ENCODE measurements around the gene CCDC71L. TPM values are rescaled to one million over a fixed set of nuclear protein-coding genes. Genes with fewer than 3 reads are reported as not detected.
A peak's percentile ranks its signal among the peaks of the same experiment; 100 is the strongest.

Gene CCDC71L
- total and polyA plus RNA-seq, 4 donors, result 7.4 to 16.6 (median 12.3) TPM

GRCh38 chr7:106620676-106621075 is 40.3 kb downstream of the CCDC71L start:
- peak in 1 of 2 donors; percentile 1 for TF ChIP-seq GABPA (IDR thresholded peaks at IDR 0.05 in 1 of 2, conservative IDR thresholded peaks at IDR 0.05 in 1 of 2)
- no peak for TF ChIP-seq FOXA1 (IDR thresholded peaks at IDR 0.05)
- Histone ChIP-seq H3K9ac (ENCODE audit: low read depth in 1 of 2, low read length in 2 of 2) (no peak overlapping the region), H3K36me3 (ENCODE audit: control insufficient read depth in 4 of 4, insufficient read depth in 3 of 4, low read depth in 1 of 4, low read length in 3 of 4) (no peaks in the 10 kb centered on the region), H3K9me3 (ENCODE audit: control insufficient read depth in 4 of 4, low read length in 3 of 4) (no peaks in the 10 kb centered on the region), H3K4me1 (ENCODE audit: control insufficient read depth in 4 of 4, insufficient read depth in 4 of 4, low read length in 3 of 4) (peaks cover 0 to 5% (median 3%) of the 10 kb centered on the region in 4 donors), H3K27ac (ENCODE audit: low read depth in 1 of 2, low read length in 2 of 2) (no peak overlapping the region), H3K27me3 (ENCODE audit: control insufficient read depth in 4 of 4, insufficient read depth in 4 of 4, low read length in 3 of 4) (no peaks in the 10 kb centered on the region), H3K4me3 (ENCODE audit: low read depth in 1 of 3, low read length in 3 of 3) (no peak overlapping the region)
- WGBS, result 96% methylated on average over 2 of the region's 2 CpGs
- no peak for DNase-seq (ENCODE audit: low spot score)

GRCh38 chr7:106620034-106620433 is 40.9 kb downstream of the CCDC71L start:
- Histone ChIP-seq H3K4me3 (ENCODE audit: low read depth in 1 of 3, low read length in 3 of 3) (no peak overlapping the region), H3K9me3 (ENCODE audit: control insufficient read depth in 4 of 4, low read length in 3 of 4) (no peaks in the 10 kb centered on the region), H3K27me3 (ENCODE audit: control insufficient read depth in 4 of 4, insufficient read depth in 4 of 4, low read length in 3 of 4) (no peaks in the 10 kb centered on the region), H3K4me1 (ENCODE audit: control insufficient read depth in 4 of 4, insufficient read depth in 4 of 4, low read length in 3 of 4) (peaks cover 0 to 5% (median 3%) of the 10 kb centered on the region in 4 donors), H3K36me3 (ENCODE audit: control insufficient read depth in 4 of 4, insufficient read depth in 3 of 4, low read depth in 1 of 4, low read length in 3 of 4) (no peaks in the 10 kb centered on the region), H3K9ac (ENCODE audit: low read depth in 1 of 2, low read length in 2 of 2) (no peak overlapping the region), H3K27ac (ENCODE audit: low read depth in 1 of 2, low read length in 2 of 2) (no peak overlapping the region)
- DNase-seq (ENCODE audit: low spot score), result no peak
- TF ChIP-seq HNF4A (conservative IDR thresholded peaks at IDR 0.05) (peak in 1 of 2 donors; percentile 55), RXRA (IDR thresholded peaks at IDR 0.05) (no peak)

- TF ChIP-seq REST (IDR thresholded peaks at IDR 0.05), result no peak
- TF ChIP-seq TAF1 (conservative IDR thresholded peaks at IDR 0.05), result no peak
- TF ChIP-seq EGR1 (IDR thresholded peaks at IDR 0.05; ENCODE audit: low read depth in 2 of 2), result no peak
- no peak for TF ChIP-seq FOXA1 (IDR thresholded peaks at IDR 0.05)
- TF ChIP-seq RAD21 (IDR thresholded peaks at IDR 0.05), result no peak
- no peak for TF ChIP-seq GABPA (IDR thresholded peaks at IDR 0.05 in 1 of 2, conservative IDR thresholded peaks at IDR 0.05 in 1 of 2)
- no peak for TF ChIP-seq HNF4A (conservative IDR thresholded peaks at IDR 0.05)
- no peak for TF ChIP-seq SP1 (IDR thresholded peaks at IDR 0.05)
- no peak for TF ChIP-seq JUND (IDR thresholded peaks at IDR 0.05)
- TF ChIP-seq HNF4G (IDR thresholded peaks at IDR 0.05), result no peak
- H3K4me3 ChIP-seq (ENCODE audit: low read depth in 1 of 3, low read length in 3 of 3), result no peak overlapping the region
- 95% methylated on average over 4 of the region's 4 CpGs for WGBS
Observed at GRCh38 chr7:106619213-106619612, 41.7 kb downstream of the CCDC71L start.

GRCh38 chr7:106618480-106618879 is 42.5 kb downstream of the CCDC71L start:
- no peak for DNase-seq (ENCODE audit: low spot score)
- Histone ChIP-seq H3K36me3 (ENCODE audit: control insufficient read depth in 4 of 4, insufficient read depth in 3 of 4, low read depth in 1 of 4, low read length in 3 of 4) (no peaks in the 10 kb centered on the region), H3K4me1 (ENCODE audit: control insufficient read depth in 4 of 4, insufficient read depth in 4 of 4, low read length in 3 of 4) (peaks cover 0 to 4% (median 3%) of the 10 kb centered on the region in 4 donors), H3K4me3 (ENCODE audit: low read depth in 1 of 3, low read length in 3 of 3) (no peak overlapping the region), H3K9ac (ENCODE audit: low read depth in 1 of 2, low read length in 2 of 2) (no peak overlapping the region), H3K9me3 (ENCODE audit: control insufficient read depth in 4 of 4, low read length in 3 of 4) (no peaks in the 10 kb centered on the region), H3K27me3 (ENCODE audit: control insufficient read depth in 4 of 4, insufficient read depth in 4 of 4, low read length in 3 of 4) (no peaks in the 10 kb centered on the region), H3K27ac (ENCODE audit: low read depth in 1 of 2, low read length in 2 of 2) (no peak overlapping the region)
- WGBS, result 79% methylated on average over 1 of the region's 1 CpG
- no peak for TF ChIP-seq NR2F2 (IDR thresholded peaks at IDR 0.05)
- TF ChIP-seq JUND (IDR thresholded peaks at IDR 0.05), result no peak
- TF ChIP-seq FOXA1 (IDR thresholded peaks at IDR 0.05), result no peak
- TF ChIP-seq ZBTB33 (IDR thresholded peaks at IDR 0.05), result no peak
- no peak for TF ChIP-seq TAF1 (conservative IDR thresholded peaks at IDR 0.05)
- no peak for TF ChIP-seq MAX (IDR thresholded peaks at IDR 0.05)
- no peak for TF ChIP-seq CTCF (IDR thresholded peaks at IDR 0.05; ENCODE audit: low read depth, low read length, missing input control)
- TF ChIP-seq FOXA2 (IDR thresholded peaks at IDR 0.05), result no peak
- TF ChIP-seq HNF4G (IDR thresholded peaks at IDR 0.05), result no peak
- TF ChIP-seq YY1 (IDR thresholded peaks at IDR 0.05), result no peak
- TF ChIP-seq SP1 (IDR thresholded peaks at IDR 0.05), result no peak
- TF ChIP-seq HNF4A (conservative IDR thresholded peaks at IDR 0.05), result no peak

More at GRCh38 chr7:106619213-106619612, 41.7 kb downstream of the CCDC71L start:
- H3K27ac ChIP-seq (ENCODE audit: low read depth in 1 of 2, low read length in 2 of 2), result no peak overlapping the region
- no peak overlapping the region for H3K9ac ChIP-seq (ENCODE audit: low read depth in 1 of 2, low read length in 2 of 2)
- H3K27me3 ChIP-seq (ENCODE audit: control insufficient read depth in 4 of 4, insufficient read depth in 4 of 4, low read length in 3 of 4), result no peaks in the 10 kb centered on the region
- H3K36me3 ChIP-seq (ENCODE audit: control insufficient read depth in 4 of 4, insufficient read depth in 3 of 4, low read depth in 1 of 4, low read length in 3 of 4), result no peaks in the 10 kb centered on the region
- H3K4me1 ChIP-seq (ENCODE audit: control insufficient read depth in 4 of 4, insufficient read depth in 4 of 4, low read length in 3 of 4), result peaks cover 0 to 5% (median 3%) of the 10 kb centered on the region in 4 donors
- H3K9me3 ChIP-seq (ENCODE audit: control insufficient read depth in 4 of 4, low read length in 3 of 4), result no peaks in the 10 kb centered on the region
- no peak for DNase-seq (ENCODE audit: low spot score)
